H1 (cell line): ENCODE measurements around the gene METAP1D. TPM values are rescaled to one million over a fixed set of nuclear protein-coding genes. Genes with fewer than 3 reads are reported as not detected.

Experiments used
- CTCF ChIA-PET: fragments of 300-600 bp; sonication (Branson Sonifier 250); formaldehyde crosslinking; loops from one replicate; lab custom pipeline; 2021; ENCODE audit not compliant: partially characterized antibody; lab: Charles Lee
- POLR2A ChIA-PET: fragments of 300-600 bp; sonication (Branson Sonifier 250); formaldehyde crosslinking; loops from one replicate; lab custom pipeline; 2021; ENCODE audit warnings: inconsistent platforms; ENCODE audit not compliant: partially characterized antibody; lab: Charles Lee
- DNase-seq, 2 experiments: peaks; one replicate each; pipeline versions ENCODE4 v3.0.0 to v3.0.0-alpha.2; 2010 to 2022; ENCODE audit warnings: low spot score in 2 of 2, low read depth in 1 of 2, mixed read lengths in 1 of 2
- FAIRE-seq: peaks from 2 replicates; lab custom pipeline; 2011; peaks lifted over from hg19 to GRCh38; lab: Jason Lieb, UNC
- H2AFZ ChIP-seq: 2 replicates; pipeline ENCODE4 v1.8.1; 2012; ENCODE audit warnings: low read length, inconsistent platforms
- H2AK5ac ChIP-seq: 2 replicates; pipeline ENCODE4 v1.6.1; 2013; ENCODE audit warnings: low read depth, low read length
- H2BK120ac ChIP-seq: replicated peaks from 2 replicates; pipeline ENCODE3; 2013; ENCODE audit warnings: low read depth, low read length, inconsistent platforms
- H2BK12ac ChIP-seq: 2 replicates; pipeline ENCODE4 v1.6.1; 2013; ENCODE audit warnings: low read depth, low read length
- H2BK15ac ChIP-seq: 2 replicates; pipeline ENCODE4 v1.6.1; 2013; ENCODE audit warnings: low read length
- H2BK20ac ChIP-seq: 2 replicates; pipeline ENCODE4 v1.6.1; 2013; ENCODE audit warnings: low read length
- H2BK5ac ChIP-seq: 2 replicates; pipeline ENCODE4 v1.6.1; 2013; ENCODE audit warnings: low read depth, low read length
- H3K14ac ChIP-seq: 2 replicates; pipeline ENCODE4 v1.6.1; 2013; ENCODE audit warnings: inconsistent platforms; ENCODE audit not compliant: insufficient read length
- H3K18ac ChIP-seq: 2 replicates; pipeline ENCODE4 v1.6.1; 2013; ENCODE audit warnings: low read length; ENCODE audit errors: extremely low read depth
- H3K23ac ChIP-seq: 2 replicates; pipeline ENCODE4 v1.6.1; 2013; ENCODE audit warnings: inconsistent platforms; ENCODE audit not compliant: insufficient read length
- H3K23me2 ChIP-seq: 2 replicates; pipeline ENCODE4 v1.6.1; 2013; ENCODE audit warnings: low read depth, low read length
- H3K27ac ChIP-seq: 2 replicates; pipeline ENCODE4 v1.6.1; 2011; ENCODE audit warnings: low read depth, low read length, inconsistent platforms
- H3K27me3 ChIP-seq, 4 experiments: replicated peaks in 1 of 4; 1 replicate in 1 of 4; 2 replicates in 3 of 4; pipeline versions ENCODE4 v1.6.1 to v1.8.1; 2011 to 2013; ENCODE audit warnings: low read length in 3 of 4, mild to moderate bottlenecking in 3 of 4, inconsistent platforms in 2 of 4, mixed read lengths in 2 of 4, moderate library complexity in 1 of 4; ENCODE audit not compliant: control insufficient read depth in 3 of 4, insufficient read depth in 3 of 4; ENCODE audit errors: extremely low read depth in 1 of 4
- H3K36me3 ChIP-seq, 4 experiments: 2 replicates each; pipeline versions ENCODE4 v1.6.1 to v1.8.1; 2011 to 2013; ENCODE audit warnings: mild to moderate bottlenecking in 4 of 4, low read length in 3 of 4, moderate library complexity in 2 of 4, control low read depth in 1 of 4, inconsistent platforms in 1 of 4; ENCODE audit not compliant: insufficient read depth in 4 of 4, control insufficient read depth in 2 of 4
- H3K4ac ChIP-seq: replicated peaks from 2 replicates; pipeline ENCODE3; 2013; ENCODE audit warnings: low read length, low read depth, mixed read lengths, inconsistent platforms; ENCODE audit not compliant: insufficient read length
- H3K4me1 ChIP-seq, 4 experiments: replicated peaks in 1 of 4; 1 replicate in 1 of 4; 2 replicates in 3 of 4; pipeline versions ENCODE4 v1.6.1 to v1.8.1; 2011 to 2013; ENCODE audit warnings: low read length in 3 of 4, inconsistent platforms in 2 of 4, mixed read lengths in 1 of 4; ENCODE audit not compliant: insufficient read depth in 4 of 4, control insufficient read depth in 3 of 4
- H3K4me2 ChIP-seq, 2 experiments: 2 replicates each; pipeline versions ENCODE4 v1.6.1 to v1.8.1; 2011 to 2013; ENCODE audit warnings: low read depth in 2 of 2, low read length in 2 of 2, control low read depth in 1 of 2, inconsistent platforms in 1 of 2, mild to moderate bottlenecking in 1 of 2; ENCODE audit not compliant: insufficient read depth in 1 of 2
- H3K4me3 ChIP-seq, 4 experiments: fragments of 200-600, 300-600 bp in 1 of 4; sonication (generic), shearing (Covaris generic), sonication (Bioruptor Twin) in 1 of 4; 2 replicates each; pipeline versions ENCODE4 v1.5.1 to v1.8.1; 2011 to 2016; ENCODE audit warnings: low read length in 4 of 4, low read depth in 3 of 4, control low read depth in 2 of 4, inconsistent platforms in 2 of 4, mild to moderate bottlenecking in 2 of 4, mixed read lengths in 1 of 4, moderate library complexity in 1 of 4; ENCODE audit not compliant: insufficient read depth in 2 of 4; ENCODE audit errors: extremely low read depth in 1 of 4
- H3K56ac ChIP-seq: replicated peaks from 2 replicates; pipeline ENCODE3; 2013; ENCODE audit warnings: low read depth, mild to moderate bottlenecking, mixed read lengths, low read length, inconsistent platforms; ENCODE audit not compliant: insufficient read length
- H3K79me1 ChIP-seq: 2 replicates; pipeline ENCODE4 v1.6.1; 2013; ENCODE audit warnings: low read depth, low read length, control low read depth
- H3K79me2 ChIP-seq, 2 experiments: 2 replicates each; pipeline versions ENCODE4 v1.6.1 to v1.8.1; 2012 to 2013; ENCODE audit warnings: low read length in 2 of 2, mild to moderate bottlenecking in 2 of 2, inconsistent platforms in 1 of 2; ENCODE audit not compliant: insufficient read depth in 2 of 2, control insufficient read depth in 1 of 2
- H3K9ac ChIP-seq, 4 experiments: replicated peaks in 1 of 4; 1 replicate in 1 of 4; 2 replicates in 3 of 4; pipeline versions ENCODE4 v1.6.1 to v1.8.1; 2011 to 2013; ENCODE audit warnings: low read depth in 3 of 4, low read length in 3 of 4, control low read depth in 2 of 4, mild to moderate bottlenecking in 2 of 4, moderate library complexity in 2 of 4, inconsistent platforms in 1 of 4; ENCODE audit errors: extremely low read depth in 1 of 4
- H3K9me3 ChIP-seq, 2 experiments: 2 replicates each; pipeline versions ENCODE4 v1.6.1 to v1.8.1; 2012 to 2013; ENCODE audit warnings: mild to moderate bottlenecking in 2 of 2, moderate library complexity in 2 of 2, control low read depth in 1 of 2, inconsistent platforms in 1 of 2, low read depth in 1 of 2, low read length in 1 of 2, mixed read lengths in 1 of 2; ENCODE audit not compliant: insufficient read depth in 2 of 2
- H4K20me1 ChIP-seq, 2 experiments: replicated peaks in 1 of 2; 2 replicates each; pipeline versions ENCODE3 to v1.8.1; 2011 to 2013; ENCODE audit warnings: inconsistent platforms in 2 of 2, low read length in 2 of 2, mild to moderate bottlenecking in 1 of 2; ENCODE audit not compliant: insufficient read depth in 2 of 2, control insufficient read depth in 1 of 2
- H4K5ac ChIP-seq: 2 replicates; pipeline ENCODE4 v1.6.1; 2013; ENCODE audit warnings: low read length, low read depth, mixed read lengths, inconsistent platforms; ENCODE audit not compliant: insufficient read length
- H4K8ac ChIP-seq: 2 replicates; pipeline ENCODE4 v1.8.0; 2013; ENCODE audit warnings: mild to moderate bottlenecking, moderate library complexity, low read length, inconsistent platforms; ENCODE audit not compliant: insufficient read depth; ENCODE audit errors: extremely low read depth
- H4K91ac ChIP-seq: replicated peaks from 2 replicates; pipeline ENCODE3; 2013; ENCODE audit warnings: low read length, mixed read lengths, inconsistent platforms; ENCODE audit not compliant: insufficient read length
- BRCA1 ChIP-seq: IDR thresholded peaks from 2 replicates; pipeline ENCODE4 v1.6.1; 2012; ENCODE audit warnings: low read depth, low read length, improper control_type of control experiment
- EZH2 ChIP-seq: fragments of 200-600 bp; sonication (generic); IDR thresholded peaks from 2 replicates; pipeline ENCODE4 v1.7.1; 2012; ENCODE audit warnings: low read depth, mild to moderate bottlenecking, moderate library complexity, low read length, inconsistent platforms; ENCODE audit not compliant: severe bottlenecking
- KDM4A ChIP-seq: IDR thresholded peaks from one replicate; pipeline ENCODE4 v1.7.1; 2012; ENCODE audit warnings: low read depth, mild to moderate bottlenecking, moderate library complexity, low read length, inconsistent platforms; ENCODE audit not compliant: severe bottlenecking
- WGBS, 2 experiments: shearing (Covaris generic) in 1 of 2; methylation state at CpG; one replicate each; pipeline versions ENCODE4 v1.1.6 to v1.1.7; 2013 to 2015; ENCODE audit warnings: low lambda C conversion rate in 2 of 2, mixed read lengths in 2 of 2, inconsistent platforms in 1 of 2, low coverage in 1 of 2, missing lambda C conversion rate in 1 of 2; ENCODE audit not compliant: insufficient replicate concordance in 2 of 2, insufficient coverage in 1 of 2, insufficient read length in 1 of 2; ENCODE audit errors: extremely low coverage in 1 of 2, missing lambda C conversion rate in 1 of 2; 5-methylcytosine and 5-hydroxymethylcytosine counted together
- polyA plus RNA-seq, 7 experiments: library from polyadenylated mRNA; depleted of rRNA in 3 of 7; stranded (reverse) in 5 of 7; unstranded in 2 of 7; fragments of >200 nt in 5 of 7; fragments of 200-250 nt in 2 of 7; gene quantifications; 1 replicate in 5 of 7; 2 replicates in 1 of 7; 4 replicates in 1 of 7; pipeline versions ENCODE4 v1.2.1 to v1.2.3, GENCODE V29; 2011 to 2013; ENCODE audit warnings: missing spikeins in 2 of 7, mixed read lengths in 2 of 7
- total RNA-seq: library from RNA; stranded (reverse); fragmentation: NEBNext Ultra II Directional; extraction: Animal tissue kit (Norgen Biotek cat#: 25700); gene quantifications from 2 replicates; pipeline ENCODE4 v1.2.1, GENCODE V29; 2021

METAP1D gene
- total and polyA plus RNA-seq, 2 of the 8 experiments (the other 6 are each of a cell fraction or from before 2014, with no cell fraction given) = 3.9 to 6.2 TPM

- Histone ChIP-seq H3K14ac (no peak overlapping the region), H2BK15ac (no peak overlapping the region), H2BK20ac (no peak overlapping the region), H3K79me1 (no peaks in the 10 kb centered on the region), H3K23me2 (peaks cover 11% of the 10 kb centered on the region), H3K4me3 (peak overlapping the region; percentile 71 to 97 (median 86); a peak in 6 of 8 replicates)
- CTCF ChIA-PET = interaction anchor here (0.6 to 1.9 kb wide), 4 partner anchors 21 to 476 kb away, joined by 4 to 6 read pairs (median 4); no protein-coding TSS in a partner anchor
- no peak for DNase-seq
- TF ChIP-seq EZH2 = no peak
- no peak for TF ChIP-seq BRCA1
- no peak for TF ChIP-seq KDM4A
- TF ChIP-seq, all 59 proteins: peak for 0
- FAIRE-seq = no peak
- H4K8ac ChIP-seq = peak overlapping the region; percentile 57; the same call in 1 of the 2 replicates
- no peaks in the 10 kb centered on the region for H3K79me2 ChIP-seq
- H3K27me3 ChIP-seq = peaks cover 0 to 16% (median 7%) of the 10 kb centered on the region in 4 experiments; a peak in 4 of 7 replicates
- no peak overlapping the region for H3K23ac ChIP-seq
- H4K5ac ChIP-seq = no peak overlapping the region
- peak overlapping the region; percentile 46; the same call in 1 of the 2 replicates for H2AK5ac ChIP-seq
- H2BK5ac ChIP-seq = no peak overlapping the region
- WGBS, 2 experiments = 83% methylated on average over 13 of the region's 13 CpGs; no CpG with 5 or more reads in 1 of the 2 experiments
- no peaks in the 10 kb centered on the region for H3K36me3 ChIP-seq
- H3K9ac ChIP-seq = peak overlapping the region in 3 of 4 experiments; percentile 99; a peak in 6 of 7 replicates
- peaks cover 0 to 4% (median 1%) of the 10 kb centered on the region in 4 experiments; a peak in 4 of 7 replicates for H3K4me1 ChIP-seq
- POLR2A ChIA-PET = interaction anchor here (0.6 to 2.5 kb wide), 8 partner anchors 9 to 209 kb away, joined by 3 to 5 read pairs (median 3); no protein-coding TSS in a partner anchor
- no peak overlapping the region for H3K4ac ChIP-seq
- H2BK12ac ChIP-seq = no peak overlapping the region; the same call in 1 of the 2 replicates
- no peak overlapping the region for H4K91ac ChIP-seq
- no peak overlapping the region for H2BK120ac ChIP-seq
- H2AFZ ChIP-seq = 0 out of 2 replicates have a peak overlapping the region, but pooled peaks have one; percentile 100
- H3K9me3 ChIP-seq = no peaks in the 10 kb centered on the region
- no peaks in the 10 kb centered on the region for H4K20me1 ChIP-seq
- H3K18ac ChIP-seq = no peak overlapping the region
- peak overlapping the region; percentile 60 to 96 for H3K4me2 ChIP-seq
- peak overlapping the region; percentile 0 for H3K56ac ChIP-seq
- H3K27ac ChIP-seq = no peak overlapping the region
Observed at GRCh38 chr2:172000696-172001361, 1.1 kb downstream of the METAP1D start.
